Measurements from ENCODE around the gene ESPNL. TPM values are rescaled to one million over a fixed set of nuclear protein-coding genes. Genes with fewer than 3 reads are reported as not detected.

Gene ESPNL
- total and polyA plus RNA-seq, 5 experiments from 2014 or later, result 0.16 to 0.34 TPM; not detected in 3

- POLR2A ChIA-PET, result no interaction called here
- H3K4me1 Mint-ChIP-seq, result no peaks in the 10 kb centered on the region
- H3K36me3 Mint-ChIP-seq, result no peaks in the 10 kb centered on the region
- ATAC-seq (no peak), DNase-seq (no peak)
- no peaks in the 10 kb centered on the region for H3K9me3 Mint-ChIP-seq
- H3K27me3 Mint-ChIP-seq, result no peaks in the 10 kb centered on the region
- H3K4me3 Mint-ChIP-seq, result no peak overlapping the region
- no peak overlapping the region for H3K27ac Mint-ChIP-seq
Measured at GRCh38 chr2:238151205-238151604, 51.1 kb downstream of the ESPNL start.

GRCh38 chr2:238151628-238152235 is 51.6 kb downstream of the ESPNL start:
- H3K9me3 Mint-ChIP-seq, result no peaks in the 10 kb centered on the region
- H3K27me3 Mint-ChIP-seq, result no peaks in the 10 kb centered on the region
- no peak overlapping the region for H3K4me3 Mint-ChIP-seq
- ATAC-seq (no peak), DNase-seq (no peak)
- no peak overlapping the region for H3K27ac Mint-ChIP-seq
- no peaks in the 10 kb centered on the region for H3K36me3 Mint-ChIP-seq
- H3K4me1 Mint-ChIP-seq, result no peaks in the 10 kb centered on the region
- POLR2A ChIA-PET, result interaction anchor here (0.7 kb wide), 1 partner anchor 63 kb away, joined by 4 read pairs; no protein-coding TSS in a partner anchor

GRCh38 chr2:238152771-238153688 is 52.9 kb downstream of the ESPNL start:
- Mint-ChIP-seq H3K27ac (no peak overlapping the region), H3K27me3 (peaks cover 0 to 3% (median 0%) of the 10 kb centered on the region in 5 donors), H3K36me3 (no peaks in the 10 kb centered on the region), H3K4me1 (no peaks in the 10 kb centered on the region), H3K4me3 (no peak overlapping the region), H3K9me3 (no peaks in the 10 kb centered on the region)
- POLR2A ChIA-PET, result no interaction called here
- DNase-seq, result no peak
- no peak for ATAC-seq

DNA sequence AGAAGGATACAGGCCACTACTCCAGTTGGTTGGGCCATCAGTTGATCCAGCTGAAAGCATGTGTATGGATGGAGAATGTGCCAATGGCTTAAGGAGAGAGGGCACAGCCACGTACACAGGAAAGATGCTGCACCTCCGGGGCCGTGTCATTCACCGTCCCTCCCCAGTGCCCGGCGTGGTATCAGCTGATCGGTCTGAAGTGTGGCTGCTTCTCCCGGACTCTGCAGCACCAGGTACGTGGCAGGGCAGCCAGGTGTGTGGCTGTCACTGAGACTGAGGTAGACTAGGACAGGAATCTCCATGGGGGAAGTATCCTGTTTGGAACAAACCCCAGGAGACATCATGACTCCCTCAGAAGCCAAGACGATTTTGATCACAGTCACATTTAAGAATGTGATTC is 54.4 kb downstream of the ESPNL start:
- POLR2A ChIA-PET, result no interaction called here
- H3K27me3 Mint-ChIP-seq, result peaks cover 3 to 7% (median 5%) of the 10 kb centered on the region in 5 donors

GRCh38 chr2:238155051-238155760 is 55.1 kb downstream of the ESPNL start:
- Mint-ChIP-seq H3K27ac (no peak overlapping the region), H3K27me3 (peaks cover 3 to 10% (median 7%) of the 10 kb centered on the region in 5 donors), H3K36me3 (no peaks in the 10 kb centered on the region), H3K4me3 (no peak overlapping the region), H3K9me3 (no peaks in the 10 kb centered on the region), H3K4me1 (peaks cover 4 to 12% (median 10%) of the 10 kb centered on the region in 4 donors)
- no peak for ATAC-seq
- POLR2A ChIA-PET, result no interaction called here
- DNase-seq, result no peak

More for the DNA sequence above, 54.4 kb downstream of the ESPNL start:
- H3K27ac Mint-ChIP-seq, result no peak overlapping the region
- DNase-seq (no peak), ATAC-seq (no peak)
- H3K4me1 Mint-ChIP-seq, result peaks cover 4 to 7% (median 5%) of the 10 kb centered on the region in 4 donors
- no peaks in the 10 kb centered on the region for H3K36me3 Mint-ChIP-seq
- no peak overlapping the region for H3K4me3 Mint-ChIP-seq
- H3K9me3 Mint-ChIP-seq, result no peaks in the 10 kb centered on the region

- H3K27ac Mint-ChIP-seq, result no peak overlapping the region
- ATAC-seq (no peak), DNase-seq (peak in 1 of 10 donors; percentile 24)
- H3K27me3 Mint-ChIP-seq, result peaks cover 3 to 19% (median 10%) of the 10 kb centered on the region in 5 donors
- H3K36me3 Mint-ChIP-seq, result no peaks in the 10 kb centered on the region
- no peak overlapping the region for H3K4me3 Mint-ChIP-seq
- no peaks in the 10 kb centered on the region for H3K9me3 Mint-ChIP-seq
- POLR2A ChIA-PET, result no interaction called here
- peaks cover 7 to 16% (median 16%) of the 10 kb centered on the region in 4 donors for H3K4me1 Mint-ChIP-seq
Measured at GRCh38 chr2:238155761-238156694, 55.9 kb downstream of the ESPNL start.

GRCh38 chr2:238157506-238158017 is 57.4 kb downstream of the ESPNL start:
- Mint-ChIP-seq H3K9me3 (no peaks in the 10 kb centered on the region), H3K4me1 (peaks cover 7 to 16% (median 16%) of the 10 kb centered on the region in 4 donors), H3K4me3 (peak overlapping the region in 5 of 10 donors; percentile 18 to 43 (median 31)), H3K36me3 (no peaks in the 10 kb centered on the region), H3K27me3 (peaks cover 3 to 25% (median 10%) of the 10 kb centered on the region in 5 donors), H3K27ac (no peak overlapping the region)
- POLR2A ChIA-PET, result no interaction called here
- DNase-seq, result no peak
- no peak for ATAC-seq

DNA sequence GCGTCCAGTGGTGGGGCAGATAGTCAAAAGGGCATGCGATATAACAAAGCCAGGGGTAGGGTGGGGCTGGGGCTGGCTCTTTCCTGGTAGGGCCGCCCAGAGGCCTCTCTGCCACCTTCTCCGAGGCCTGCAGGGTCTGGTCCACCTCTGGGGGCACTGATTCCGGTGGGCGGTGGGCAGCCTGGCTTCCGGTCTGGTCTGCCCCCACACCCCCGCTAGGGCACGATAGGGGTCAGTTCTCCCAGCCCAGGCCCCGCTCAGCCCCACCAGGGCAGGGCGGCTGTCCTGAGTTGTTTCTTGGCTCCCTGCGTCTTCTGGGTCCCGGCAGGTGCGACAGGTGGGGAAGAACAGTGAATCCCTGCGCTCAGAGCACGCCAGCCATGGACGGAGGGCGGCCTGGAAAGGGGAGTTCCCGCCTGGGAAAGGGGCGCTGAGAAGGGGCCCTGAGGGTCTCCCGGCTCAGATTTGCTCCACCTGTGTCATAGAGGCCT is 57.9 kb downstream of the ESPNL start:
- ATAC-seq (no peak), DNase-seq (peak in 1 of 10 donors; percentile 43)
- Mint-ChIP-seq H3K27me3 (peaks cover 3 to 25% (median 10%) of the 10 kb centered on the region in 5 donors), H3K4me3 (peak overlapping the region in 7 of 10 donors; percentile 15 to 60 (median 22)), H3K36me3 (no peaks in the 10 kb centered on the region), H3K27ac (no peak overlapping the region), H3K4me1 (peaks cover 7 to 16% (median 16%) of the 10 kb centered on the region in 4 donors), H3K9me3 (no peaks in the 10 kb centered on the region)
- POLR2A ChIA-PET, result no interaction called here

GRCh38 chr2:238158509-238159070 is 58.5 kb downstream of the ESPNL start, which contains the start of gene ERFE:
ERFE (plus strand) TSS chr2:238158970; CDS start chr2:238159008, 38 bp downstream.
- peaks cover 3 to 25% (median 10%) of the 10 kb centered on the region in 5 donors for H3K27me3 Mint-ChIP-seq
- no peaks in the 10 kb centered on the region for H3K36me3 Mint-ChIP-seq
- no peaks in the 10 kb centered on the region for H3K9me3 Mint-ChIP-seq
- POLR2A ChIA-PET, result no interaction called here
- DNase-seq (peak in 7 of 10 donors; percentile 19 to 63 (median 44)), ATAC-seq (peak; percentile 70 to 85)
- H3K27ac Mint-ChIP-seq, result peak within 1 kb of the TSS in 2 of 10 donors; percentile 7 to 32
- peaks cover 7 to 16% (median 16%) of the 10 kb centered on the region in 4 donors for H3K4me1 Mint-ChIP-seq
- peak within 1 kb of the TSS; percentile 51 to 85 (median 74) for H3K4me3 Mint-ChIP-seq

DNA sequence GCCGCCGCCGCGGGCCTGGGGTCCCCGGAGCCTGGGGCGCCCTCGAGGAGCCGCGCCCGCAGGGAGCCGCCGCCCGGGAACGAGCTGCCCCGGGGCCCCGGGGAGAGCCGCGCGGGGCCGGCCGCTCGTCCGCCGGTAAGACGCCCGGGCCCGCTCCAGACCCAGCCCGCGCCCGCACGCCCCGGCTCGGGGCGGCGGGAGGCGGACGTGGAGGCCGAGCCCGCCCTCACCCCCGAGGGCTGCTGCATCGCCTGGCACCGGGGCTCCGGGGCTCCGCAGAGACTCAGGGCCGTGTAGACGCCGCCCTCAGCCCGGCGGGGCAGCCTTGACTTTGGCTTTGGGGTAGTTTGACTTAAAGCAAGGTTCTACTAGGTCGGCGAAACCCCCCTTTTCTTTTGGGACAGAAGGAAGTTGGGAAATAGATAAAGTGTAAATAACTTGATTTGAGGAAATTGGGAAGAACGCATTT is 59.0 kb downstream of the ESPNL start:
- peak in 3 of 10 donors; percentile 24 to 60 (median 26) for DNase-seq
- ATAC-seq, result peak; percentile 66 to 69
- no peaks in the 10 kb centered on the region for H3K9me3 Mint-ChIP-seq
- no peaks in the 10 kb centered on the region for H3K36me3 Mint-ChIP-seq
- H3K4me3 Mint-ChIP-seq, result peak overlapping the region; percentile 51 to 85 (median 74)
- peaks cover 7 to 16% (median 16%) of the 10 kb centered on the region in 4 donors for H3K4me1 Mint-ChIP-seq
- POLR2A ChIA-PET, result no interaction called here
- peak overlapping the region in 1 of 10 donors; percentile 7 for H3K27ac Mint-ChIP-seq
- H3K27me3 Mint-ChIP-seq, result peaks cover 3 to 25% (median 10%) of the 10 kb centered on the region in 5 donors

GRCh38 chr2:238159661-238160205 is 59.6 kb downstream of the ESPNL start:
- Mint-ChIP-seq H3K4me3 (peak overlapping the region; percentile 51 to 85 (median 74)), H3K27ac (peak overlapping the region in 3 of 10 donors; percentile 7 to 78 (median 32)), H3K4me1 (peaks cover 7 to 18% (median 16%) of the 10 kb centered on the region in 4 donors), H3K9me3 (no peaks in the 10 kb centered on the region), H3K27me3 (peaks cover 3 to 30% (median 14%) of the 10 kb centered on the region in 5 donors), H3K36me3 (no peaks in the 10 kb centered on the region)
- DNase-seq, result peak in 1 of 10 donors; percentile 61
- POLR2A ChIA-PET, result no interaction called here
- ATAC-seq, result no peak

Data from naive thymus-derived CD8-positive, alpha-beta T cell (primary cell).